Pancreas (tissue), 10 donors: Measurements from ENCODE around the gene ZNF133. TPM values are rescaled to one million over a fixed set of nuclear protein-coding genes. Genes with fewer than 3 reads are reported as not detected.
"Not testable (repeated sequence)": the region's sequence is repeated elsewhere in the genome, so short reads cannot be mapped to it uniquely, and the experiment has no call there.

ENCODE experiments used
- ATAC-seq, 4 donors: fragments of 200-7000 bp; cut with Tn5 transposase; one replicate each; pipeline versions ENCODE4 v1.8.0 to v1.9.1; 2020; ENCODE audit warnings: mild to moderate bottlenecking in 4 of 4, moderate library complexity in 4 of 4
- DNase-seq, 6 donors: peaks; one replicate each; pipeline ENCODE4 v3.0.0-alpha.2; 2020
- FAIRE-seq: peaks from 2 replicates; lab custom pipeline; 2012; peaks lifted over from hg19 to GRCh38; lab: Jason Lieb, UNC
- H3K27ac ChIP-seq, 4 donors: fragments of 200-600 bp; sonication (generic); 1 replicate in 3 of 4; 2 replicates in 1 of 4; pipeline versions ENCODE4 v1.5.0 to v1.8.0; 2020
- H3K27me3 ChIP-seq, 4 donors: fragments of 200-600 bp; one replicate each; pipeline ENCODE4 v1.8.0; 2021
- H3K36me3 ChIP-seq, 3 donors: fragments of 200-600 bp; sonication (generic) in 1 of 3; one replicate each; pipeline versions ENCODE4 v1.5.0 to v1.8.0; 2020 to 2021
- H3K4me1 ChIP-seq, 3 donors: fragments of 200-600 bp; one replicate each; pipeline ENCODE4 v1.8.0; 2021
- H3K4me3 ChIP-seq, 4 donors: fragments of 200-600 bp; sonication (generic) in 2 of 4; one replicate each; pipeline versions ENCODE4 v1.5.0 to v1.8.0; 2020 to 2021
- H3K9me3 ChIP-seq, 4 donors: fragments of 200-600 bp; one replicate each; pipeline ENCODE4 v1.8.0; 2021
- CTCF ChIP-seq, 4 donors: fragments of 200-600 bp; sonication (generic) in 3 of 4; IDR thresholded peaks; one replicate each; pipeline versions ENCODE4 v1.5.0 to v1.8.0; 2021; ENCODE audit warnings: antibody characterized with exemption in 4 of 4
- WGBS, 2 donors: extraction: QIAGEN DNeasy Blood & Tissue Kit; methylation state at CpG; one replicate each; pipeline ENCODE4 v1.1.7; 2013; 5-methylcytosine and 5-hydroxymethylcytosine counted together
- intact Hi-C, 3 donors: fragments of 100-400 bp; cut with DNase I; formaldehyde crosslinking; loops; one replicate each; pipeline versions ENCODE4 v1.11.1 to v1.14.2; 2022
- polyA plus RNA-seq, 2 donors: library from polyadenylated mRNA; stranded (reverse); fragments of 200-250 nt; gene quantifications; one replicate each; pipeline ENCODE4 v1.2.3, GENCODE V29; 2013
- total RNA-seq, 6 donors: library from RNA; stranded (reverse); fragmentation: NEBNext Ultra II Directional in 4 of 6; extraction: Animal tissue kit (Norgen Biotek cat#: 25700) in 4 of 6; gene quantifications; one replicate each; pipeline versions ENCODE4 v1.2.1 to v1.2.4, GENCODE V29; 2021 to 2023
- donor health status: healthy with polysubstance abuse.
- donor health status: DM: no; HTN: no; CAD: no; lungs with moderate emphysema.
- donor health status: DM: no; HTN: no; CAD: no.
- donor health status: control.
- donor health status: control.
- donor health status: Bipolar disorder and iron deficiency.
- donor health status: DM: yes; HTN: yes; CAD: no.
- donor health status: DM: no; HTN: no; CAD: no.
- donor health status: DM: no; HTN: no; CAD: no.
- donor health status: DM: yes; HTN: yes; CAD: no.

Gene ZNF133
- total and polyA plus RNA-seq, 8 donors: 6.0 to 29.2 (median 6.8) TPM

GRCh38 chr20:18326990-18327389, 38.7 kb downstream of the ZNF133 start:
- Histone ChIP-seq H3K27me3 (no peaks in the 10 kb centered on the region), H3K36me3 (no peaks in the 10 kb centered on the region), H3K4me3 (no peak overlapping the region), H3K27ac (no peak overlapping the region), H3K9me3 (no peaks in the 10 kb centered on the region), H3K4me1 (no peaks in the 10 kb centered on the region)
- no peak for FAIRE-seq
- DNase-seq: no peak
- intact Hi-C loops: no loop called here
- 96 to 99% methylated on average over 2 of the region's 2 CpGs for WGBS, 2 donors
- TF ChIP-seq CTCF (IDR thresholded peaks at IDR 0.05): no peak
- no peak for ATAC-seq

- Histone ChIP-seq H3K27me3 (no peaks in the 10 kb centered on the region), H3K9me3 (no peaks in the 10 kb centered on the region), H3K27ac (no peak overlapping the region), H3K4me3 (no peak overlapping the region), H3K4me1 (no peaks in the 10 kb centered on the region), H3K36me3 (no peaks in the 10 kb centered on the region)
- no peak for DNase-seq
- intact Hi-C loops: no loop called here
- 89% methylated on average over 2 of the region's 2 CpGs for WGBS, 2 donors
- ATAC-seq: no peak
- TF ChIP-seq CTCF (IDR thresholded peaks at IDR 0.05): no peak
- FAIRE-seq: no peak
Observed at GRCh38 chr20:18331694-18332093, 43.4 kb downstream of the ZNF133 start.

- WGBS, 2 donors: 53 to 59% methylated on average over 3 of the region's 3 CpGs
- ATAC-seq, H3K4me3 ChIP-seq, H3K36me3 ChIP-seq, H3K27ac ChIP-seq, intact Hi-C loops, H3K9me3 ChIP-seq, DNase-seq, H3K27me3 ChIP-seq, FAIRE-seq, H3K4me1 ChIP-seq: not testable (repeated sequence)
Observed at GRCh38 chr20:18349749-18350148, 61.4 kb downstream of the ZNF133 start.

GRCh38 chr20:18359854-18360253, 71.5 kb downstream of the ZNF133 start:
- DNase-seq (no peak), ATAC-seq (no peak), FAIRE-seq (no peak)
- peaks cover 0 to 4% (median 0%) of the 10 kb centered on the region in 4 donors for H3K9me3 ChIP-seq
- TF ChIP-seq CTCF (IDR thresholded peaks at IDR 0.05): no peak
- H3K27me3 ChIP-seq: no peaks in the 10 kb centered on the region
- H3K27ac ChIP-seq: no peak overlapping the region
- no peaks in the 10 kb centered on the region for H3K4me1 ChIP-seq
- WGBS, 2 donors: 97 to 100% methylated on average over 1 of the region's 1 CpG
- no peaks in the 10 kb centered on the region for H3K36me3 ChIP-seq
- no peak overlapping the region for H3K4me3 ChIP-seq
- intact Hi-C loops: no loop called here

- Histone ChIP-seq H3K4me3 (no peak overlapping the region), H3K9me3 (no peaks in the 10 kb centered on the region), H3K36me3 (no peaks in the 10 kb centered on the region), H3K4me1 (no peaks in the 10 kb centered on the region), H3K27me3 (no peaks in the 10 kb centered on the region), H3K27ac (no peak overlapping the region)
- WGBS, 2 donors: 20 to 26% methylated on average over 1 of the region's 1 CpG
- intact Hi-C loops: no loop called here
- ATAC-seq (no peak), DNase-seq (no peak), FAIRE-seq (no peak)
- no peak for TF ChIP-seq CTCF (IDR thresholded peaks at IDR 0.05)
Observed at GRCh38 chr20:18360635-18361034, 72.3 kb downstream of the ZNF133 start.
